ENCODE data around the gene INPP5A.

The INPP5A gene

GRCh38 chr10:132724446-132724845 is 186.9 kb downstream of the INPP5A start:
- H3K27ac ChIP-seq = no peak overlapping the region
- TF ChIP-seq ZFX (IDR thresholded peaks at IDR 0.05) (no peak), CTCF (conservative IDR thresholded peaks at IDR 0.05) (no peak)

- TF ChIP-seq CTCF (conservative IDR thresholded peaks at IDR 0.05) (no peak), ZFX (IDR thresholded peaks at IDR 0.05) (no peak)
- H3K27ac ChIP-seq = no peak overlapping the region
Observed at GRCh38 chr10:132725202-132725601, 187.6 kb downstream of the INPP5A start.

GRCh38 chr10:132726194-132726593 is 188.6 kb downstream of the INPP5A start:
- TF ChIP-seq ZFX (IDR thresholded peaks at IDR 0.05) (no peak), CTCF (conservative IDR thresholded peaks at IDR 0.05) (no peak)
- H3K27ac ChIP-seq = no peak overlapping the region

DNA sequence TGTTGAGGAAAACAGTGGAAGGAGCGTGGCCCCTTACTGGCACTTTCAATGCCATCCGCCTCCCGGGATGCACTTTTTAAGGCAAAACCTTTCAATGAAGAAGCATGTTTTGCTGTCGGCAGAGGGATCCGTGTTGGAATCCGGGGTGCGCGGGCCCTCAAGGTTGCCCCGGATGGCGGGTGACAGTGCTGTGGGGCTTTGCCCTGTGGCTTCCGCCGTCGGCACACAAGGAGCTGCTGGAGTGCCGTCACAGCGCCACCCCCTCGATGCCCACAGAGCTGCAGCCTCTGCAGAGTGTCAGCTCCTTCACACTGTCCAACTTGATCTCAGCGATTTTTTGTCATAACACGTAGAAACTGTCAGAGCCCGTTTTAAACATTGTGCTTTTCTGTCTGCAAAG is 189.4 kb downstream of the INPP5A start:
- TF ChIP-seq CTCF (conservative IDR thresholded peaks at IDR 0.05) (no peak), ZFX (IDR thresholded peaks at IDR 0.05) (no peak)
- no peak overlapping the region for H3K27ac ChIP-seq

- TF ChIP-seq ZFX (IDR thresholded peaks at IDR 0.05) = no peak
- TF ChIP-seq CTCF (conservative IDR thresholded peaks at IDR 0.05) = no peak
- H3K27ac ChIP-seq = no peak overlapping the region
Observed at GRCh38 chr10:132727411-132727810, 189.8 kb downstream of the INPP5A start.

- H3K27ac ChIP-seq = no peak overlapping the region
- TF ChIP-seq CTCF (conservative IDR thresholded peaks at IDR 0.05) (no peak), ZFX (IDR thresholded peaks at IDR 0.05) (no peak)
Observed at GRCh38 chr10:132728321-132728720, 190.7 kb downstream of the INPP5A start.

GRCh38 chr10:132728741-132729140 is 191.2 kb downstream of the INPP5A start:
- TF ChIP-seq CTCF (conservative IDR thresholded peaks at IDR 0.05) = no peak
- no peak for TF ChIP-seq ZFX (IDR thresholded peaks at IDR 0.05)
- no peak overlapping the region for H3K27ac ChIP-seq
